RWPE1 (cell line): ENCODE results near the gene SLC4A11.

Experiments used
- CTCF ChIA-PET: fragments of 350-600 bp; sonication (Branson Sonifier 250); formaldehyde crosslinking; extraction: SDS; loops from one replicate; lab custom pipeline; 2021; lab: Yijun Ruan, JAX
- POLR2A ChIA-PET: fragments of 400-600 bp; formaldehyde crosslinking; extraction: SDS; loops from one replicate; lab custom pipeline; 2020; ENCODE audit warnings: antibody characterized with exemption; ENCODE audit not compliant: low non-redundant PET; lab: Yijun Ruan, JAX
- DNase-seq: peaks from one replicate; pipeline ENCODE4 v3.0.0; 2012; ENCODE audit warnings: low spot score
- H3K27ac ChIP-seq: fragments of 450-650 bp; 2 replicates; pipeline ENCODE4 v1.5.1; 2017
- TF ChIP-seq, protein P1 (sequence below): fragments of 450-650 bp; conservative IDR thresholded peaks from 2 replicates; pipeline ENCODE4 v1.5.1; 2017; ENCODE audit warnings: low read depth, mild to moderate bottlenecking

The SLC4A11 gene

DNA sequence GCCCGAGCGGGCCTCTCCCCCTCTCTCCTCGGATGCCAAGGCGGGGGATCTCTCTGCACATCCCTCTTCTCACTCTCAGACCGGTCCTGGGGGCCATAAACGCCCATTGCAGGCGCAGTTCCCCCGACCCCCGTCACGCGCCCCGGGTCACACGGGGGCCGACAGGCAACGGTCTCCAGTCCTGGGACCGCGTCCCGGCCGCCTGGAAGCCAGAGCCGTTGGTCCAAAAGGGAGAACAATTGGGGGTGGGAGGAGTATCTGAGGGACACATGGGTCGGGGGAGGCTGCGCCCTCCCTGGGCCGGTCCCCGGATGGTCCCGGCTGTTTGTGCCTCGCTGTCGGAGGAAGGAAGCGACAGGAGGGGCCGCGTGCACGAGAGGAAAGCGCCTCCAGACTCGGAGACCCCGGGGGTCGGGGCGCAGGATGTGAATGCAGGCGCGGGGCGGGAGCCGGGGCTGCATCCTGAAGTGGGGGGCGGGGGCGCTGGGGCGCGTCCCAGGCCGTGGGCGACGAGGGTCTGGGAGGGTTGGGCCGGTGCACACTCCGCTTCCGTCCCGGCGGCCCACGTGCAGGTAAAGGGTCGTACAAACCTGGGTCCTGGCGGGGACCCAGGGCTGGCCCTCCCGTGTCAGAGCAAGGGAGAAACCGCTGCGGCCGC lies 903 bp downstream of the SLC4A11 start:
- H3K27ac ChIP-seq, result peak overlapping the region; percentile 87
- ChIA-PET POLR2A (interaction anchor here (0.7 kb wide), 1 partner anchor 13 kb away, joined by 4 read pairs; no protein-coding TSS in a partner anchor), CTCF (no interaction called here)
- TF ChIP-seq, protein P1, sequence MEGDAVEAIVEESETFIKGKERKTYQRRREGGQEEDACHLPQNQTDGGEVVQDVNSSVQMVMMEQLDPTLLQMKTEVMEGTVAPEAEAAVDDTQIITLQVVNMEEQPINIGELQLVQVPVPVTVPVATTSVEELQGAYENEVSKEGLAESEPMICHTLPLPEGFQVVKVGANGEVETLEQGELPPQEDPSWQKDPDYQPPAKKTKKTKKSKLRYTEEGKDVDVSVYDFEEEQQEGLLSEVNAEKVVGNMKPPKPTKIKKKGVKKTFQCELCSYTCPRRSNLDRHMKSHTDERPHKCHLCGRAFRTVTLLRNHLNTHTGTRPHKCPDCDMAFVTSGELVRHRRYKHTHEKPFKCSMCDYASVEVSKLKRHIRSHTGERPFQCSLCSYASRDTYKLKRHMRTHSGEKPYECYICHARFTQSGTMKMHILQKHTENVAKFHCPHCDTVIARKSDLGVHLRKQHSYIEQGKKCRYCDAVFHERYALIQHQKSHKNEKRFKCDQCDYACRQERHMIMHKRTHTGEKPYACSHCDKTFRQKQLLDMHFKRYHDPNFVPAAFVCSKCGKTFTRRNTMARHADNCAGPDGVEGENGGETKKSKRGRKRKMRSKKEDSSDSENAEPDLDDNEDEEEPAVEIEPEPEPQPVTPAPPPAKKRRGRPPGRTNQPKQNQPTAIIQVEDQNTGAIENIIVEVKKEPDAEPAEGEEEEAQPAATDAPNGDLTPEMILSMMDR, result no peak
- DNase-seq, result no peak

DNA sequence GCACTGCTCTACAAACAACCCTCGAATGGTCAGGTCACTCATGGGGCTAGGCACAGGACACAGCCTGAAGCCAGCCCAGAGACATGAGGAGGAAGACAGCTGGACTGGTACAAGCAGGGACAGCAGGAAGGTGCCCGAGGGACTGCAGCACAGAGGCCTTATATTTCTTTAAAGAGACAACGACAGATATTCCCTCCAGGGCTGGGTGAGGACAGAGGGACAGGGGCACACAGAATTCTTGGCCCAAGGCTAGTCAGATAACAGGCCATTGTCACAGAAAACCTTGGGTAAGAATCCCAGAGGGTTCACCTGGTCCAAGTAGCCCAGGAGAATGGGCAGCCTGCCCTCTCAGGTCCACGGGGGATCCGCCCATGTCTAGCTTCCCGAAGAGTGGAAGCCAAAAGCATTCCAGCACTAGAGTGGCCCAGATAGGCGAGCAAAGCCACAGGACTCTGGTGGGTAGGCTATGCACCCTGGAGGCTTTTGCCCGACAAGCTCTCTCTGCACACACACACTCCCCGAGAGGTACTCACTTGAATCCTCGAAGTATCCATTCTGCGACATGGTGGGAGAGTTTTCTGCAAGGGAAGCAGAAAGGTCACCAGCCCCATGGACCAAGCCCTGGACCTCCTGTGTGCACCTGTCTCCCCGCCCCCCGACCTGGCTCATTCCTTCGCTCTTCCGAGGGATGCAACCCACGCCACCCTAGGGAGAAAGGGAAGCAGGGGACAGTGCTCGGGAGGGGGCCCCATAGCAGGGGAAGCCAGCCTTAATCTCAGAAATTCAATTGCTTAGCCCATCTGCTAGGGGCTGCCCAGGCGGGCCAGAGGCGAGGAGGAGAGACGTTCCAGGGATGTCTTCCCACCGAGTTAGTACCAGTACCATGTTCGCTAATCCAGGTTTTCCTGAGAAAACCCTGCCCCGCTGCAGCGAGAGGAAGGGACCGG lies 1.7 kb downstream of the SLC4A11 start:
- POLR2A ChIA-PET, result interaction anchor here (0.7 kb wide), 1 partner anchor 12 kb away, joined by 4 read pairs; no protein-coding TSS in a partner anchor
- CTCF ChIA-PET, result interaction anchor here (0.6 kb wide), 1 partner anchor 21 kb away, joined by 3 read pairs; no protein-coding TSS in a partner anchor
- H3K27ac ChIP-seq, result peak overlapping the region; percentile 87
- no peak for DNase-seq
- TF ChIP-seq, protein P1, result no peak

DNA sequence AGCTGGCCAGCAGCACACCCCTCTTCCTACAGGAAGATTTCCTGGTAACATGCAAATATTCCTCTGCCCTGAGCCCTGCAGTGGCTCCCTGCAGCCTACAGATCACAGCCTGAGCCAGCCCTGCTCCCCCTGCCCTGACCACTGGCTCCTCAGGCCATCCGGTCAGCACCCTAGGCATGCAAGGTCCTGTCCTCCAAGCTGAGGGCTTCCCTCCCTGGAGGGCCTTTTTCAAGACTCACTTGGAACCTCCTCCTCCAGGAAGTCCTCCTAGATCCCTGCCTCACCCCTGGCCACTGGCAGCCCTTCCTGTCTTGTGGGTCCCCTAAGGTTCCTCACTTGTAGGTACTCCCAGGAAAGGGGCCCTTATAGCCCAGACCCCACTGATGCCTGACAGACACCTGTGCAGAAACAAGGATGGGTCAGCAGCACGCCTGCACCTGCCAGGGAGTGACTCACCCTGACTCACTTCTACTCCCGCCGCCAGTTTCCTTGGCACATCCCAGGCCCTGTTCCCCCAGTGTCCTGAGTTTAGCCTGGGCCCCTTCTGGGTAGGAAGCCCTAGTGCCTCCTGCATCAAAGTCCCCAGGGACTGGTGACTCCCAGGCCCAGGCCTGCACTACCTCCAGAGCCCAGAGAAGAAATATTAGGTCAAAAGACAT lies 3.2 kb downstream of the SLC4A11 start:
- ChIA-PET CTCF (interaction anchor here (1.7 kb wide), 1 partner anchor 17 kb away, joined by 6 read pairs; no protein-coding TSS in a partner anchor), POLR2A (no interaction called here)
- TF ChIP-seq, protein P1, result no peak
- peak overlapping the region; percentile 87 for H3K27ac ChIP-seq
- peak; percentile 92 for DNase-seq

DNA sequence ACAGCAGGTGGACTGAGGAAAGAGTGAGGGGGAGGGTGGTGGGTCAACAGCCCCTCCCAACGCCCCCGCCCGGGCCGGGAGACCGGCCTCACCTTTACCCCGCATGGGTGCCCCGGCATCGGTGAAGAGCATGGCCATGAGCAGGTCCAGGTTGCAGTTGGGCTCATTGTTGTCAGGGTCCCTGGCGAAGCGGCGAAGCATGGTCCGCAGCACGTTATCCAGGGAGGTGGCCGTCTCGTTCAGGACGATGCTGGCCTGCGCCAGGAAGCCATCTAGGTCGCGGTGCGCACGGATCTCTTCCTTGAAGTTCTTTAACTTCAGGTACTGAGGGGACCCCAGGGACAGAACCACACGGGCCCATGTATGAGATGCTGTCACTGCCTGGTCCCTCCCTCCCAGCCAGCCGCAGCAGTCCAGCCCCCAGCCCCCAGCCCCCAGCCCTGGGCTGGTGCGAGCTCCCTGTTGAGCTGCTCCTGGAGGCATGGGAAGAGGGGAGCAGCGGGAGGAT lies 4.9 kb downstream of the SLC4A11 start:
- TF ChIP-seq, protein P1, result no peak
- no peak for DNase-seq
- ChIA-PET CTCF (no interaction called here), POLR2A (no interaction called here)
- no peak overlapping the region for H3K27ac ChIP-seq

DNA sequence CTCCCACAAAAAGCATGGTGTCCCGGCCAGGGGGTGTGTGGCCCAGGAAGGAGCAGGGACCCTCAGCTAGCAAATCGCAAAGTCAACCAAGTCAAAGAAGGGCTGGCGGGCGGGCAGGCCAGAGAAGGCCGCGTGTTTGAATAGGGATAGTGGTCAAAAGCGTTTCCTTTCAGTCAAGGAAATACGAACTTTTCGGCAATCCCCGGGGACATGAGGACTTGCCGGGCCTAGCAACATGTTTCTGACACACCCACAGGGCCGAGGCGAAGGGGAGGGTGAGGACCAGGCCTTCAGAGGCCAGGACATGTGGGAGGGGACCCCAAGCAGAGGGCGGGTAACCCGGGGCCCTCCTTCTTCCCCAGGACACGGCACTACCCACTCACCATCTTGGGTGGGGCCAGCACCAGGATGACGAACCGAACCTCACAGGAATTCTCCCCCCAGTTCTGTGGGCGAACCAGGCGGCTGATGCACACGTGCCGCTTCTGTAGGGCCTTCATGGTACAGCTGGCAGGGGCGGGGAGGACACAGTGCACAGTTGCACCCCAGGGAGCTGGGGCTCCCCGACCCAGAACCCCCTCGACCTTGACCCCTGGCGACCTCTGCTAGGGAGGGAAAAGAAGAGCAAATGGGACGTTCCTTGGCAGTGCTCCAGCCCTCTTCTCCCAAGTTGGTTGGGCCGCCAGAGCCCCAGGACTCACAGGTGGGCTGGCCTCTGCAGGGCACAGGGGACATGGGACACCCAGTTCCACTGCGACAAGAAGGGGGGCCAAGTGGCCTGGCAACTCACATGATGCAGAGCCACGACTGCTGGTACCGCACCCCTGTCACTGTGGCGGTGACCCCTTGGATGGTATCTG lies 5.6 kb downstream of the SLC4A11 start:
- CTCF ChIA-PET, result no interaction called here
- TF ChIP-seq, protein P1, result no peak
- no peak for DNase-seq
- POLR2A ChIA-PET, result no interaction called here
- peak overlapping the region; percentile 4 for H3K27ac ChIP-seq
